Measurements from ENCODE around the gene NBPF20. TPM values are rescaled to one million over a fixed set of nuclear protein-coding genes. Genes with fewer than 3 reads are reported as not detected.
"Not testable (repeated sequence)": the region's sequence is repeated elsewhere in the genome, so short reads cannot be mapped to it uniquely, and the experiment has no call there.

Gene NBPF20
- total and polyA plus RNA-seq, 2 experiments from 2014 or later = 0.50 to 0.83 TPM

DNA sequence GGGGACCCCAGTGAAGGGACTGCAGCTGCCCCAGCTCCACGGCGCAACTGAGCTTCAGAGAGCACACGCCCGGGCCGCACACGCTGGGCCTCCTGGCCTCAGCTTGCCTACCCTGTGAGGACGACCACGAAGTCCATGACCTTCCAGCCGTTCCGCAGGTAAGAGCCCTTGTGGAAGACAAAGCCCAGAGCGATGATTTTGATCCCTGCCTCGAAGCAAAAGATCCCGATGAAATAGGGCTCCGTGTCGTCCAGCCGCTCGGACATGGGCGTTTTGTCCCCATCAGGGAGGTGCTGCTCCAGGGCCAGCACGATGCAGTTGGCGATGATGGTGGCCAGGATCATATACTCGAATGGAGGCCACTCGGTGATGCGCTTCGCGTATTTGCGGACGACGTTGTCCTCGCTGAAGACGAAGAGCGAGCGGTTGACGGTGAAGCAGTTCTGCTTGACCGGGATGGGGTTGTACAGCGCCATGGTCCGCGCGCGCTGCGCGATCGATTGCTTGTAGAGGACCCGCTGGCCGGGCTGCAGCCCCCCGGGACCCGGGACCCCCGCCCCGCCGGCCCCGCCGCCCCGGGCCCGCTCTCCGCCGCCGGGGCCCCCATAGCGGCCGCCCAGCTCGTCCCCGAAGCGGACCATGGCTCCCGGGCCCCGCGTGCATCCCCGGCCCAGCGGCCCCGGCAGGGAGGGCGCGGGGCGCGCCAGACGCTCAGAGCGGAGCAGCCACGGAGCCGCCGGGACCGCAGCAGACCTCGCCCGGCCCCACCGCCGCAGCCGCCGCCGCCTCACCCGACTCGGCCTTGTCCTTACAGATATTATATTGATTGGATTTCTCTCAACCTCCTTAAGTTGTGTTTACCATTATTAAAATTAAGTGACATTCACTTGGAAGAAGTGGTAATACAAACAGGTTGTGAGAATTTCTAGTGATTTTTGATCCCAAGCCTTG lies 28.7 kb upstream of the NBPF20 start:
- peaks cover 31% of the 10 kb centered on the region for H3K27me3 ChIP-seq (ENCODE audit: insufficient read depth)
- H4K20me1 ChIP-seq (replicated peaks; ENCODE audit: insufficient read depth); H3K4me1 Mint-ChIP-seq; H3K27ac ChIP-seq (ENCODE audit: low read depth); H3K9me2 ChIP-seq (ENCODE audit: insufficient read depth); H3K27ac Mint-ChIP-seq; H3K9me3 Mint-ChIP-seq; H3K79me2 ChIP-seq (replicated peaks; ENCODE audit: insufficient read depth); H3K4me1 ChIP-seq (ENCODE audit: insufficient read depth); H3K36me3 Mint-ChIP-seq (ENCODE audit: low read depth); H3F3A ChIP-seq (replicated peaks; ENCODE audit: low read depth); H3K36me3 ChIP-seq (ENCODE audit: insufficient read depth): not testable (repeated sequence)
- H2AFZ ChIP-seq = 0 out of 2 replicates have a peak overlapping the region, but pooled peaks have one; percentile 86
- TF ChIP-seq EZH2 (IDR thresholded peaks at IDR 0.05; ENCODE audit: low read depth, unreplicated experiment) (peak; percentile 89), EZH2phosphoT487 (IDR thresholded peaks at IDR 0.05; ENCODE audit: unreplicated experiment) (peak; percentile 88)
- DNase-seq (ENCODE audit: low spot score) (peak; percentile 21), ATAC-seq (peak; percentile 51)
- H3K4me2 ChIP-seq = peak overlapping the region; percentile 68
- H3K4me3 ChIP-seq = peak overlapping the region; percentile 45
- H3K4me3 Mint-ChIP-seq = peak overlapping the region; percentile 80
- H3K27me3 Mint-ChIP-seq (ENCODE audit: insufficient read depth, low read depth, poor library complexity) = peaks cover 34% of the 10 kb centered on the region

DNA sequence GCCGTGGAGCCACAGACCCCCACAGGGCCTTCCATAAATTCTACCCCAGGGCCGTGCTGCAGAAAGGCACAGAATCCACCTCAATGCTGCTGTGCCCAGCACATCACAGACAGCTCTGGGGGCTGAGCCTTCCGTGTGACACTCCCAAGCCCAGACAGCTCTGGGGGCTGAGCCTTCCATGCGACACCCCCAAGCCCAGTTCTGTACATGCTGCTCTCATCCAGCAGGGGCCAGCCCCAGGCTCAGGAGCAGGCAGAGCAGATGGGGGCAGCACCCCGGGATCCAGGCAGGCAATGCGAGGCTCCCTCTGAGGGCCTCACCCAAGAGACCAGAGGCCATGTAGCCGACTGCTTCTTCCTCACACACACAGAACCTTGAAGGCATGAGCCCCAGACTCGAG lies 27.1 kb upstream of the NBPF20 start:
- H3K36me3 Mint-ChIP-seq (ENCODE audit: low read depth); H3K4me3 Mint-ChIP-seq; H3K36me3 ChIP-seq (ENCODE audit: insufficient read depth); H3K9me3 Mint-ChIP-seq; H3K27ac ChIP-seq (ENCODE audit: low read depth); DNase-seq (ENCODE audit: low spot score); H3K79me2 ChIP-seq (replicated peaks; ENCODE audit: insufficient read depth); H2AFZ ChIP-seq; H3K27ac Mint-ChIP-seq; H3F3A ChIP-seq (replicated peaks; ENCODE audit: low read depth); H3K4me2 ChIP-seq; H3K9me2 ChIP-seq (ENCODE audit: insufficient read depth); H3K4me1 ChIP-seq (ENCODE audit: insufficient read depth); H4K20me1 ChIP-seq (replicated peaks; ENCODE audit: insufficient read depth); H3K4me3 ChIP-seq; H3K4me1 Mint-ChIP-seq: not testable (repeated sequence)
- ATAC-seq = peak; percentile 44
- peaks cover 31% of the 10 kb centered on the region for H3K27me3 ChIP-seq (ENCODE audit: insufficient read depth)
- H3K27me3 Mint-ChIP-seq (ENCODE audit: insufficient read depth, low read depth, poor library complexity) = peaks cover 34% of the 10 kb centered on the region

GRCh38 chr1:145451914-145452313 lies 26.5 kb upstream of the NBPF20 start:
- H3K27ac ChIP-seq (ENCODE audit: low read depth); H3K27ac Mint-ChIP-seq; H3K9me3 Mint-ChIP-seq; H3K36me3 ChIP-seq (ENCODE audit: insufficient read depth); H3K4me3 Mint-ChIP-seq; H2AFZ ChIP-seq; H3F3A ChIP-seq (replicated peaks; ENCODE audit: low read depth); H4K20me1 ChIP-seq (replicated peaks; ENCODE audit: insufficient read depth); H3K4me1 ChIP-seq (ENCODE audit: insufficient read depth); H3K4me1 Mint-ChIP-seq; H3K4me2 ChIP-seq; H3K36me3 Mint-ChIP-seq (ENCODE audit: low read depth); H3K9me2 ChIP-seq (ENCODE audit: insufficient read depth); H3K4me3 ChIP-seq; H3K79me2 ChIP-seq (replicated peaks; ENCODE audit: insufficient read depth): not testable (repeated sequence)
- peaks cover 34% of the 10 kb centered on the region for H3K27me3 Mint-ChIP-seq (ENCODE audit: insufficient read depth, low read depth, poor library complexity)
- DNase-seq (ENCODE audit: low spot score) (peak; percentile 56), ATAC-seq (peak; percentile 82)
- peaks cover 31% of the 10 kb centered on the region for H3K27me3 ChIP-seq (ENCODE audit: insufficient read depth)
- TF ChIP-seq REST (IDR thresholded peaks at IDR 0.05; ENCODE audit: unreplicated experiment) = peak; percentile 71
